Type B pancreatic cell (in vitro differentiated cells): ENCODE results near the gene MAP2K4. TPM values are rescaled to one million over a fixed set of nuclear protein-coding genes. Genes with fewer than 3 reads are reported as not detected.
"Not testable (repeated sequence)": the region's sequence is repeated elsewhere in the genome, so short reads cannot be mapped to it uniquely, and the experiment has no call there.

Source experiments
- DNase-seq: peaks from one replicate; pipeline ENCODE4 v3.0.0; 2021; ENCODE audit warnings: mixed read lengths; ENCODE audit not compliant: unreplicated experiment; ENCODE audit errors: extremely low spot score
- H3K27ac Mint-ChIP-seq: 2 replicates; pipeline ENCODE4 v1.8.0; 2021; ENCODE audit warnings: mild to moderate bottlenecking, mixed read lengths
- H3K27me3 Mint-ChIP-seq: 2 replicates; pipeline ENCODE4 v1.8.0; 2021; ENCODE audit warnings: mixed read lengths
- H3K36me3 Mint-ChIP-seq: 2 replicates; pipeline ENCODE4 v1.8.0; 2021; ENCODE audit warnings: mixed read lengths
- H3K4me1 Mint-ChIP-seq: one replicate; pipeline ENCODE4 v1.8.0; 2021; ENCODE audit warnings: mixed read lengths; ENCODE audit not compliant: unreplicated experiment
- H3K4me3 Mint-ChIP-seq: 2 replicates; pipeline ENCODE4 v1.8.0; 2021; ENCODE audit warnings: mild to moderate bottlenecking, mixed read lengths
- H3K9me3 Mint-ChIP-seq: 2 replicates; pipeline ENCODE4 v1.8.0; 2021; ENCODE audit warnings: mixed read lengths
- long read RNA-seq: library from polyadenylated mRNA; unstranded; transcript quantifications from one replicate; pipeline ENCODE4 v2.0.0, GENCODE V29; 2020
- total RNA-seq: library from RNA; stranded (reverse); gene quantifications from 2 replicates; pipeline ENCODE4 v1.2.1, GENCODE V29; 2021; ENCODE audit warnings: low replicate concordance
- TF ChIP-seq, protein P1 (sequence below): fragments of 200-600 bp; sonication (generic); conservative IDR thresholded peaks from 2 replicates; pipeline ENCODE4 v1.5.0; 2021; ENCODE audit warnings: antibody characterized with exemption, mild to moderate bottlenecking

Gene MAP2K4
- 45.1 and 49.6 TPM in 2 replicates for total RNA-seq
- long read RNA-seq, partial matches to known transcripts, result 24 of 29 reads
- long read RNA-seq, other reads (novel, unspliced or antisense), result 5 of 29 reads

DNA sequence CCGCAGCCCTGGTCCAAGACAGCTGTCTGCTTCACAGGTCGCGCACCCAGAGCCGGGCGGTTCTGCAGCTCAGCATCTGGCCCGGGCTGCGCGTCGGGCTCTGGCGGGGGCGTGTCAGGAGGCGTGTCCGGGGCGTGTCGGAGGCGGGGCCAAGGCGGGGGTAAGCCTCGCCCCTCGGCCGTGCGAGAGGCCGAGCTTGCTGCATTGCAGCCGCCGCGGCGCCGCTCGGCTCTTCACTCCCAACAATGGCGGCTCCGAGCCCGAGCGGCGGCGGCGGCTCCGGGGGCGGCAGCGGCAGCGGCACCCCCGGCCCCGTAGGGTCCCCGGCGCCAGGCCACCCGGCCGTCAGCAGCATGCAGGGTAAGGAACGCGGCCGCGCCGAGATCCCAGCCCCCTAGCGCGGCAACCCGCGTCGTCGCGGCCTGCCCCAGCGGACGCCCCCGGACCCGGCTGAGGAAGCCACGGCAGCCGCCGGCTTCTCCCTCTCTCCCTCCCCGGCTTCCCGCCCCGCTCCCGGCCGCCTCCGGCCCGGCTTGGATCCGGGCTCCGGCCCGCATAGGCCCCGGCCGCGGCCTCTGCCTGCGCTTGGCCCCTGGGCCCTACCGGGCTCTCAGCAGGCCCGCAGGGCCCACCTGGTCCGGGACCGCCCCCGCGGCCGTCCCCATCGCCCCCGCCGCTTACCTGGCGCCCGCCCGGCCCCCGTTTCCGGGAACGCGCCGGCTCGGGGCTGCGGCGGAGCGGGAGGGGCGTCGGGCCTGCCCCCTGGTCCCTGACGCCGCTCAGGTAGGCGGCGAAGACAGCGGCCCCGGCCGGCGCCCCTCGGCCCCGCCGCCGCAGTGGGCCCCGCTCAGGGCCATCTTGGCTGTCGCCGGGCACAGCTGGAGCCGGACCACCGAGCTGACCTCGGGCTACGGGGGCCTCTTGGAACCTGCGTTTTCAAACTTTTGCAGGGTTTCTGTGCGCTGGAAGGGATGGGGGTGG is at the start of gene MAP2K4:
TSS of gene MAP2K4 (plus strand) at position 236 of the 981 bp plus-strand sequence. CDS start at position 246, 10 bp downstream.
- peak; percentile 93 for DNase-seq
- Mint-ChIP-seq H3K36me3 (no peaks in the 10 kb centered on the region), H3K4me3 (peak within 1 kb of the TSS; percentile 90), H3K4me1 (peaks cover 22% of the 10 kb centered on the region), H3K27me3 (peaks cover 14% of the 10 kb centered on the region), H3K9me3 (no peaks in the 10 kb centered on the region), H3K27ac (peak within 1 kb of the TSS; percentile 74)
- TF ChIP-seq, protein P1, sequence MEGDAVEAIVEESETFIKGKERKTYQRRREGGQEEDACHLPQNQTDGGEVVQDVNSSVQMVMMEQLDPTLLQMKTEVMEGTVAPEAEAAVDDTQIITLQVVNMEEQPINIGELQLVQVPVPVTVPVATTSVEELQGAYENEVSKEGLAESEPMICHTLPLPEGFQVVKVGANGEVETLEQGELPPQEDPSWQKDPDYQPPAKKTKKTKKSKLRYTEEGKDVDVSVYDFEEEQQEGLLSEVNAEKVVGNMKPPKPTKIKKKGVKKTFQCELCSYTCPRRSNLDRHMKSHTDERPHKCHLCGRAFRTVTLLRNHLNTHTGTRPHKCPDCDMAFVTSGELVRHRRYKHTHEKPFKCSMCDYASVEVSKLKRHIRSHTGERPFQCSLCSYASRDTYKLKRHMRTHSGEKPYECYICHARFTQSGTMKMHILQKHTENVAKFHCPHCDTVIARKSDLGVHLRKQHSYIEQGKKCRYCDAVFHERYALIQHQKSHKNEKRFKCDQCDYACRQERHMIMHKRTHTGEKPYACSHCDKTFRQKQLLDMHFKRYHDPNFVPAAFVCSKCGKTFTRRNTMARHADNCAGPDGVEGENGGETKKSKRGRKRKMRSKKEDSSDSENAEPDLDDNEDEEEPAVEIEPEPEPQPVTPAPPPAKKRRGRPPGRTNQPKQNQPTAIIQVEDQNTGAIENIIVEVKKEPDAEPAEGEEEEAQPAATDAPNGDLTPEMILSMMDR, result no peak

DNA sequence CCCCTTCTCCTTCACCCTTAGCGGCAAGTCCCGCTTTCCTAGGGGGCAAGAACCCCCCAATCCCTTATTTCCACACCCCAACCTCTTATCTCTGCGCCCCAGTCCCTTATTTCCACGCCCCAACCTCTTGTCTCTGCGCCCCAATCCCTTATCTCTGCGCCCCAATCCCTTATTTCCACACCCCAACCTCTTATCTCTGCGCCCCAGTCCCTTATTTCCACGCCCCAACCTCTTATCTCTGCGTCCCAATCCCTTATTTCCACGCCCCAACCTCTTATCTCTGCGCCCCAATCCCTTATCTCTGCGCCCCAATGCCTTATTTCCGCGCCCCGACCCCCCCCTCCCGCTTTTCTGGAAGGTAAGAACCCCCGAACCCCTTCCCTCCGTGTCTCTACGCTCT is 47.9 kb upstream of the MAP2K4 start:
- not testable (repeated sequence) for H3K9me3 Mint-ChIP-seq, H3K4me3 Mint-ChIP-seq, H3K27me3 Mint-ChIP-seq, DNase-seq, H3K4me1 Mint-ChIP-seq, H3K27ac Mint-ChIP-seq
- H3K36me3 Mint-ChIP-seq, result peaks cover 20% of the 10 kb centered on the region

DNA sequence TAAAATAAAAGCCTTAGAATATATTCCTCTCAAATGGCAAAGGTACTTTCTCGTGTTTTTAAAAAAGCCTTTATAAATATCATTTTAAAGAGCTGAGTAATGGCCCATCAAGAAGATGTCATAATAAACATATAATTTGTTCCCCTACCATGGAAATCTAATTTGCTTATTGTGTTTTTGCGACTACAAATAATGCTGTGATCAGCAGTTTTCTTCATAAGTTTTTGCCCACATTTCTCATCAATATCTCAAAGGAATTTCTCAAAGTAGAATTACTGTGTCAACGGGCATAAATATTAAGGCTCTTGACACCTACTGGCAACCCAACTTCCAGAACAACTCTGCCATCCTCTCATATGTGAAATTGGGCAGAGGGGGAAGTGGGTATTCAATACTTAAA is 40.9 kb upstream of the MAP2K4 start:
- peaks cover 42% of the 10 kb centered on the region for H3K36me3 Mint-ChIP-seq
- H3K4me3 Mint-ChIP-seq, result no peak overlapping the region
- TF ChIP-seq, protein P1, result no peak
- no peak for DNase-seq
- H3K27me3 Mint-ChIP-seq, result no peaks in the 10 kb centered on the region
- H3K4me1 Mint-ChIP-seq, result peaks cover 5% of the 10 kb centered on the region
- no peaks in the 10 kb centered on the region for H3K9me3 Mint-ChIP-seq
- no peak overlapping the region for H3K27ac Mint-ChIP-seq

DNA sequence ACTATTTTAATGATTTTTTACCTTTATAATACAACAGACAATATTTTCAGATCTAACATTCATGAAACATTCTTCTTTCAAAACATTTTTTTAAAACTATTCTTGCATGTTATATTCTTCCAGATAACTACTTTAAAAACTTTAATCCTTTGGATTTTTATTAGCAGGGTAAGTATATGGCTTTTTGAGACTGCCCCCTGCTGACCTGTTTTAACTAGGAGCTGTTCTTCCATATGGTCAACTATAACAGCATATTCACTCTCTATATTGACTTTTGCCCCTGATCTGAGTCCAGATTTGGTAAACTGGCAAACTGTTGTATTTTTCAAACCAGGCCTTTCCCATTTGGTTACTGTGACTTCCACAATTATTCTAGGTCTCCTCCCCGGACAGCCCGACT is 39.9 kb upstream of the MAP2K4 start:
- no peak for DNase-seq
- Mint-ChIP-seq H3K27ac (no peak overlapping the region), H3K36me3 (peaks cover 42% of the 10 kb centered on the region), H3K27me3 (no peaks in the 10 kb centered on the region), H3K9me3 (no peaks in the 10 kb centered on the region), H3K4me1 (peaks cover 5% of the 10 kb centered on the region), H3K4me3 (no peak overlapping the region)
- TF ChIP-seq, protein P1, result peak; percentile 55

DNA sequence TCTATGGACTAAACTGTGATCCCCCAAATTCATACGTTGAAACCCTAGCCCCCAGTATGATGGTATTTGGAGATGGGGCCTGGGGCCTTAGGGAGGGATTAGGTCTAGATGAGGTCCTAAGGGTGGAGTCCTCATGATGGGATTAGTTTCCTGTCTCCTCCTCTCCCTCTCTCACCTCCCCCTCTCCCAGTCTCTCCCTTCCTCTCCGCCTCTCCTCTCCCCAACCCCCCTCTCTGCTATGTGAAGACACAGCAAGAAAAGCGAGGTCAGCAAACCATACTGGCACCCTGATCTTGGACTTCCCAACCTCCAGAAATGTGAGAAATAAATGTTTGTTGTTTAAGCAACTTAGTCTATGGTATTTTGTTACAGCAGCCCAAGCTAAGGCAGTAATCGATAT is 38.8 kb upstream of the MAP2K4 start:
- H3K4me1 Mint-ChIP-seq, result peaks cover 1% of the 10 kb centered on the region
- H3K36me3 Mint-ChIP-seq, result peaks cover 40% of the 10 kb centered on the region
- no peaks in the 10 kb centered on the region for H3K9me3 Mint-ChIP-seq
- DNase-seq, result no peak
- no peak overlapping the region for H3K4me3 Mint-ChIP-seq
- H3K27me3 Mint-ChIP-seq, result no peaks in the 10 kb centered on the region
- TF ChIP-seq, protein P1, result no peak
- no peak overlapping the region for H3K27ac Mint-ChIP-seq
